Urothelium cell line (cell line): ENCODE measurements around the gene SOBP.

ENCODE experiments used
- DNase-seq: peaks from one replicate; pipeline ENCODE4 v3.0.0; 2011; ENCODE audit warnings: low spot score, mixed read lengths
- FAIRE-seq: peaks from 2 replicates; lab custom pipeline; 2011; peaks lifted over from hg19 to GRCh38; lab: Jason Lieb, UNC

SOBP gene

DNA sequence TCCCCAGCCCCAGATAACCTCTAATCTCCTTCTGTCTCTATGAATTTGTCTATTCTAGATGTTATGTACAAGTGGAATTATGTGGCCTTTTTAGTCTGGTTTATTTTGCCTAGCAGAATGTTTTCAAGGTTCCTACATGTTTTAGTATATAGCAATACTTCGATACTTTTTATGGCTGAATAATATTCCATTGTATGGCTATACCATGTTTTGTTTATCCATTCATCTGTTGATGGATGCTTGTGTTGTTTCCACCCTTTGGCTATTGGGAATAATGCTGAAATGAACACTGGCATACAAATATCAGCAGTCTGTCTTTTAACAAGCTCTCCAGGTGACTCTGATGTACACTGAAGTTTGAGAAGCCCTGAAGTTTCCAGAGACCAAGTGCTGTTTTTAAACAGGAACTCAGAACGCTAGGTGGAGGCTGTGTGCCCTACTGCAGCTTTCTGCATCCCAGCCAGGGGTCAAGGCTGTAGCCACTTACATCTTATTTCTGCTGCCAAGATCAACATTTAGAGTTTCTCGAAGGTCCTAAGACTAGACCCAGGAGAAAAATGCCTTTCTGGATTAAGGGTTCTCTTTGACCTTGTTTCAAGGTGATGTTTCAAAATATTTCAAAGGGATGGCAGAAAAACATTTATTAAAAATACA, 123.0 kb downstream of the SOBP start:
- no peak for FAIRE-seq

GRCh38 chr6:107613651-107614379, 123.9 kb downstream of the SOBP start:
- no peak for FAIRE-seq
- no peak for DNase-seq

More for the DNA sequence above, 123.0 kb downstream of the SOBP start:
- no peak for DNase-seq

DNA sequence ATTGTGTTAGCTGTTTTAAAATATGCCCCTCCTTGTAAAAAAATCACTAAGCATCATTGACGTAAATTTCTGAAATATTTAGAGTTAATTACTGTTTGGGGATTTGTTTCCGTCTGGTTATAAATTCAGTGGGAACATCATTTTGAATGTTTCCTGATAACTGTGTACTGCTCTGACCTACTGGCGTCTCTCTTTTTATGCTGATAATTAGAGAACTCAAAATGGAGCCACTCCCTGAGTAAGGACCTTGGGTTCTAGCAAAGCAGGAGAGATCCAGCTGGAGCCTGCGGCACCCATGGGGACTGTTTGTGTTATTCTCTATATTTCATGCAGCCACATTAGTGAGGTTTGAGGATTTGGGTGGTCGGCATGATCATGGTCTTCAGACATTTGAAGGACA, 124.9 kb downstream of the SOBP start:
- no peak for DNase-seq
- no peak for FAIRE-seq

DNA sequence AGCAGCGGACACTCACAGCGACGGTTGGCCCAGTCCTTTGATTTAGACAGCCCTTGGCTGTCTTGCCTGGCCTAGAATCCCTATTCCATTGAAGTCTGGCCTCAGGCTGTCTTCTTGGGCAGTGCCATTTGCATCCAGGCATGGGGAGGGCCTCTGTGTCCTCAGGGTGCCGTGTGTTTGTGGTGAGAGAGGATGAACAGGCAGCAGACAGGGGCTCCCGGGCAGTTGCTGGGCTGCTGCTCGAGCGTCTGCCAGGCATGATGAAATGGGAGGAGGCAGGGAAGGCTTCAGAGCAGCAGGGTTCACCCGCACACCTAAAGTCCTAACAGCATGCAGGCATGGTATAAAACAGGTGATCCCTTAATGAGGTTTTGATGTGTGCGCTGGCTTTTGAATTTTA, 126.9 kb downstream of the SOBP start:
- DNase-seq (no peak), FAIRE-seq (no peak)

DNA sequence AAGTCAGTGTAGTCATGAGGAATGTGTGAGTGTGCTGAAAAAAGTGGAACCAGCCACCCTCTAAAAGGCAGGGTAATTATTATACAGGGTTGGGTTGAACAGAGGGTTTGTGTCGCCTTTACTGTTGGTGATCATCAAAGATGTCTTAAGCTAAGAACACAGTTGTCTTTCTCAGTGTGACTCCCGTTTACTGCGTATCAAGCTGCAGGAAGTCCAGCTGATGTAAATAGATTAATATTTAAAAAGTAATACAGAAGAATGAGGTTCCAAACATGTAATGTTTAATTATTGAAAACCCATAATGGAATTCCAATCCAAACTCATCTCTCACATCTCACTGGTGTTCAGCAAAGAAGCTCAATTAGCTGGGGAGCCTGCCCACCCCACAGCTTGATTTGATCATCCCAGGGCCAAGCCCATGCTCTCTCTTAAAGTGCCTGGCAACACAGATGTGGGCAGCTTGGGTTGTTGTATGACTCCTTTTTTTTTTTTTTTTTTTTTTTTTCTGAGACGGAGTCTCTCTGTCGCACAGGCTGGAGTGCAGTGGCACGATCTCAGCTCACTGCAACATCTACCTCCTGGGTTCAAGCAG, 127.5 kb downstream of the SOBP start:
- FAIRE-seq, result no peak
- DNase-seq, result no peak

DNA sequence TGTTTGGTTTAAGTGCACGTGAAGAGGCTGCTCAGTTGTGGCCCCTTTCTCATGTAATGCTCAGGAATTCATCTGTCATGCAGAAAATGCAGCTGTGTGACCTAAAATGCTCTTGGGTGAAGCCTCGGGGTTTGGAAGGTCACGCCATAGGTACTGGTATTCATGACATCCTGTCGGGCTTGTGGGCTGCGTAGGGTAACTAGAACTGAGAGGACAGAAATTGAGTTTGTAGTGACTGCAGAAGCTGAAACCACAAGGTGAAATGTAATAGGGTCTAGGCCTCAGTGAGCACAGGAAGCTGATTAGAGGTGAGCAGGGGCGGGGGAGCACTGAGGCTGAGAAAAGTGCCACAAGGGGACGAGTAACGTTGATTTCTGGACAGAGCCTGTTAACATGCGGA, 128.8 kb downstream of the SOBP start:
- DNase-seq (no peak), FAIRE-seq (no peak)

DNA sequence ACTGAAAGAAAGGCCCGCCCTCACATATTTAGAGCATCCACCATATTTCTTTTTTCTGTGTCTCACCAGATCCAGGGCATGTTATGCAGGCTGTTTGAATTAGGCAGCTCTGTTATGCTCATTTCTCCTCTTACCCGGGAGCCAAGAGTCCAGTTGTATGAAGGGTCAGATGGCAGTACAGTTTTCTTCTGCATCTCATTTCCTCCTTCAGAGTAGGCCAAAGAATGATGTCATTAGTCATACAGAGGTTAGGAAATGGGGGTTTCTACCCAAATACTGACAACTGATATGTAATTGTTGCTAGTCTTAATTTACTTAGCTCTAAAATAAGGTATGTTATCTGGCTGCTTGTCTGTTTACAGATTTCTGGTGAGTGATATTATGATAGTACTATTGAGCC, 130.8 kb downstream of the SOBP start:
- DNase-seq (no peak), FAIRE-seq (no peak)

- DNase-seq (no peak), FAIRE-seq (no peak)
Measured at GRCh38 chr6:107621229-107621937, 131.5 kb downstream of the SOBP start.

GRCh38 chr6:107622269-107622668, 132.4 kb downstream of the SOBP start:
- no peak for DNase-seq
- no peak for FAIRE-seq

DNA sequence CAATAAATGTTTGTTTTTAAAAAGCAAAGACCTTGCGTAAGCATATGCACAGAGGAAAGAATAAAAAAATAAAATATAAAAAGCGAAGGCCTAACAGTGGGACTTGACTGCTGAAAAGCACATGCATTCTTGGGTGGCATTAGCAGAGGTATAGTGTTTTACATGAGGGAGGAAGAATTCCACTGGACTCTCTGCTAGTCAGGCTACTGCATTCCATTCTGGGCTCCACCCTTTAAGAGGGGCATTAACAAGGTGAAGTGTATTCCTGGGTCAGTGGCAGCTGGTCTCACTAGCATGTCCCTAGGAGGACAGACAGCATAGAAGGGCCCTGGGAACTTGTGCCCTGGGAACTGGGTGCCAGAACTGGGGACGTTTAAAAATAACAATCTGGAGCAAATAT, 134.1 kb downstream of the SOBP start:
- FAIRE-seq (no peak), DNase-seq (no peak)

DNA sequence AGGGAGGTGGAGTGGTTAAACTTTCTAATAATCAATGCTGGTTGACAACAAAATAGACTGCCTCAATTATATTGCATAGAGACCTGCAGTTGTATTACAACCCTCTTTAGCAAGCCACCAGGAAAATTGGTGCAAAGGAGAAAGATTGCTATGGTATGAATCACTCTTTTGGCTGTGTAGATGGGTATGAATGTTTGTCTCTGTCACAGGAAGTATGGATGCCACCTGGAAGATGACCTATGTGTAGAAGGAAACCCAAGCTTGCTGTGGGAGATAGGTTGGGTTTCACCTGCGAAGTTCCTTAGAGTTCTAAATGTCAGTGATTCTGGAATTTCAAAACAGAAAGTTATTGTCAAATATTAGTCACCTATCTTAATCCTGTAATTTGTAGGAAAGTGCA, 134.6 kb downstream of the SOBP start:
- no peak for FAIRE-seq
- peak; percentile 46 for DNase-seq

DNA sequence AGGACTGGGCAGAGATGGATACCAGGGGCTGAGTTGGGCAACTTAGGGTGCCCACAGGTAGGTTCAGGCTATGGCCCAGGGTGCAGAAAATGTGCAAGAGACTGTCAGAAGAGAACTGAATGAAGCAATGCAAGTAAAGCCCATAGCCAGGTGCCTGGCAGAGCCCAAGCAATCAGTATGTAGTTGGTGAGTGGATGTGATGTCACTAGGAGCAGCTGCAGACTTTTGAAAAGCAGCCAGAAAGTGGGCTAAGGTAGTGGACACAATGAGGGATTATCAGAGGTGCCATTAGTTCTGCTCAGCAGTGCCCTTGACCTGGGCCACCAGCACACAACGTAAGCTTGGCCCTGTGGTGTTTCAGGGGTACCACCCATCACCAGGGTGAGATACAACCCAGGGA, 135.3 kb downstream of the SOBP start:
- DNase-seq, result no peak
- no peak for FAIRE-seq

- DNase-seq (no peak), FAIRE-seq (no peak)
Measured at GRCh38 chr6:107626645-107627044, 136.7 kb downstream of the SOBP start.

- DNase-seq (no peak), FAIRE-seq (no peak)
Measured at GRCh38 chr6:107627969-107628368, 138.1 kb downstream of the SOBP start.

DNA sequence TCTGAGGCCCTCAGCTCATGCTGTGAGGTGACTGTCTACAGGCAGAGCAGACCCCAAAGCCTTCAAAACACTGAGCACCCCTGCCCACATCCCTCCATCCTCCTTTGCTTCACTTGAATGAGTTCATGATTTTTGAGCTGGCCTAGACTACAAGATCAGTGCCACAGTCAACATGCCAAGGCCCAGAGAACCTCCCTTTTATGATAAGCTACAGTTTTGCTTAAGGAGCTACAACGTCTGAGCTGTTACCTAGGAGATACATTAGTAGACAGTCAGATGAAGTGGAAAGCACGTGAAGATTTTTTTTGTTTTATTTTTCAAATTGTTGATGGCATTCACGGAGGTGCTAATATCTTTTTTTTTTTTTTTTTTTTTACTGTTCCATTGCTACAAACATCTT, 139.0 kb downstream of the SOBP start:
- DNase-seq, result no peak
- no peak for FAIRE-seq

DNA sequence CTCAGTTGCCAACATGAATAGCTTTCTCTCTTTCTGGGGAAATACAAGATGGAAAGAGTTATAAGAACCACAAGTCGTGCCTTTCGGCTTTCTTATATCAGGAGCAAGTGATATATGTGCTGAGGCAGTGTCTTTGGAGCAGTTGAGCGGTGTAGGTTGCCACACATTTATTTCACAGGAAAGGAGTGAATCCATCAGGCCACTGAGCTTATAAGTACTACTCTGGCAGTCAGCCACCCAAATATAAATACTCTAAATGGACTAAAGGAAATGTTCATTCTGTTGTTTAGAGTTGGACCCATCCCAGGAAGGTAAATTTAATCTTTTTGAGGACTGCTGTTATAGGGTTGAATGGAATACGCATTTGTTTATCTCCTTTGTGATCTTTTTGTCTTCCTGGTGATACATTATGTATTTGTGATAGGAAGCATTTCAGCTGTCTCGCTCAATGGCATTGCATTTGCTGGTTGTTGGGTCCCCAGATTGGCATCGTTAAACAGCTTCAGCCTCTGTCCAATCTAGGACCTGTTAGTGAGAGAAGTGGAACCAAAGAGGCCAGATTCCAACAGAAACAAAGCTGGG, 139.7 kb downstream of the SOBP start:
- FAIRE-seq, result no peak
- DNase-seq, result no peak

DNA sequence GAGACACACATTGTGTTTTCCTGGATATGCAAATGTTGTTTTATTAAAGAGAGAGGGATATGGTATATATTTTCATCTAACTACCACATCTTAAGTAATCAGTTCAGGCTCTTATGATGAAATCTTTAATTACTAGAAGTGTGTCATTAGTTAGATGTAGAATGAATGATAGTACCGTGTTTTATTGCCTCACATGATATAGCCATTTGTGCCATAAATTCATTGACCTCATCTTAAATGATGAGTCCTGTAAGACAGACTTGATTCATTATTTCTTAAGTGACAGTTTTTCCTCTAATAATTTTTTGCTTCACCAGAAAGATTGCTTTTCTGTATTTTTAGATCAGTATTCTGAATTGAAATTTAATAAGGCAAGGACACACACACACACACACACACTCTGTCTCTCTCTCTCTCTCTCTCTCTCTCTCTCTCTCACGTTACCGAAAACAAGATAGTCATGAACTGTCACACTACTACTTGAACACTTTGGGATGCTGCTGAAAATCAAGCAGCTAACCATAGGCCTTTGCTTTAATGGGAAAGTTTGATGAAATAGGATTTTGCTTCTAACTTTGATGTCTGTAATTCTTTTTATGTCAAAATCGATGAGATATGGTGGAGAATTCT, 140.5 kb downstream of the SOBP start:
- FAIRE-seq (no peak), DNase-seq (no peak)

GRCh38 chr6:107632381-107633136, 142.6 kb downstream of the SOBP start:
- DNase-seq (no peak), FAIRE-seq (no peak)

DNA sequence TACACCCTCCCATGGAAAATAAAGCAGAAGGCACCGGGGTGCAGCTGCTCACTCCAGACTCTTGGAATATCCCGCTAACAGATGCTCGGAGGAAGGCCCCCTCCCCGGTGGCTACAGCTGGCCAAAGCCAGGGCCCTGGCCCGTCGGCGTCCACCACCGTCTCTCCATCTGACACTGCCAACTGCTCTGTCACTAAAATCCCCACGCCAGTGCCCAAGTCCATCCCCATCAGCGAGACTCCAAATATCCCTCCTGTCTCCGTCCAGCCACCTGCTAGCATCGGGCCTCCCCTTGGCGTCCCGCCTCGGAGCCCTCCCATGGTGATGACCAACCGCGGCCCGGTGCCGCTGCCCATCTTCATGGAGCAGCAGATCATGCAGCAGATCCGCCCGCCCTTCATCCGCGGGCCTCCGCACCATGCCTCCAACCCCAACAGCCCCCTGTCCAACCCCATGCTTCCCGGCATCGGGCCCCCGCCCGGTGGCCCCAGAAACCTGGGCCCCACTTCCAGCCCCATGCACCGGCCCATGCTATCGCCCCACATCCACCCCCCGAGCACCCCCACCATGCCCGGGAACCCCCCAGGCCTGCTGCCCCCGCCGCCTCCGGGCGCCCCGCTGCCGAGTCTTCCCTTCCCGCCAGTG, 143.9 kb downstream of the SOBP start:
- no peak for DNase-seq
- no peak for FAIRE-seq
